GM10248 (cell line): ENCODE results near the gene SLC25A45.

ENCODE experiments used
- CTCF ChIA-PET: fragments of 300-600 bp; sonication (Branson Sonifier 250); formaldehyde crosslinking; extraction: SDS; loops from one replicate; lab custom pipeline; 2021; ENCODE audit warnings: antibody characterized with exemption; lab: Yijun Ruan, JAX
- POLR2A ChIA-PET: fragments of 350-650 bp; sonication (Branson Sonifier 250); formaldehyde crosslinking; extraction: SDS; loops from one replicate; lab custom pipeline; 2020; ENCODE audit warnings: antibody characterized with exemption; lab: Yijun Ruan, JAX
- DNase-seq: peaks from one replicate; pipeline ENCODE4 v3.0.0; 2012; ENCODE audit errors: extremely low spot score
- CTCF ChIP-seq: IDR thresholded peaks from 2 replicates; pipeline ENCODE4 v1.5.1; 2012; ENCODE audit warnings: mild to moderate bottlenecking, low read depth; ENCODE audit errors: extremely low read depth, missing control alignments, control extremely low read depth

Gene SLC25A45

GRCh38 chr11:65428578-65429067 is 46.2 kb upstream of the SLC25A45 start:
- no peak for DNase-seq
- ChIA-PET CTCF (no interaction called here), POLR2A (interaction anchor here (0.5 to 1.1 kb wide), 4 partner anchors 9 to 80 kb away, joined by 3 to 7 read pairs (median 4); no protein-coding TSS in a partner anchor)
- TF ChIP-seq CTCF = no peak

- no peak for TF ChIP-seq CTCF
- ChIA-PET POLR2A (interaction anchor here (0.6 to 14.7 kb wide), 3 partner anchors 8 to 71 kb away, joined by 3 to 620 read pairs (median 5); partner anchors contain the start of gene MALAT1), CTCF (no interaction called here)
- DNase-seq = no peak
Measured at GRCh38 chr11:65427691-65428577, 45.5 kb upstream of the SLC25A45 start.

- TF ChIP-seq CTCF = no peak
- ChIA-PET POLR2A (interaction anchor here (0.5 to 14.7 kb wide), 4 partner anchors 15 to 1471 kb away, joined by 3 to 620 read pairs (median 3); partner anchors contain the start of gene MALAT1), CTCF (no interaction called here)
Measured at GRCh38 chr11:65426839-65427690, 44.6 kb upstream of the SLC25A45 start.

DNA sequence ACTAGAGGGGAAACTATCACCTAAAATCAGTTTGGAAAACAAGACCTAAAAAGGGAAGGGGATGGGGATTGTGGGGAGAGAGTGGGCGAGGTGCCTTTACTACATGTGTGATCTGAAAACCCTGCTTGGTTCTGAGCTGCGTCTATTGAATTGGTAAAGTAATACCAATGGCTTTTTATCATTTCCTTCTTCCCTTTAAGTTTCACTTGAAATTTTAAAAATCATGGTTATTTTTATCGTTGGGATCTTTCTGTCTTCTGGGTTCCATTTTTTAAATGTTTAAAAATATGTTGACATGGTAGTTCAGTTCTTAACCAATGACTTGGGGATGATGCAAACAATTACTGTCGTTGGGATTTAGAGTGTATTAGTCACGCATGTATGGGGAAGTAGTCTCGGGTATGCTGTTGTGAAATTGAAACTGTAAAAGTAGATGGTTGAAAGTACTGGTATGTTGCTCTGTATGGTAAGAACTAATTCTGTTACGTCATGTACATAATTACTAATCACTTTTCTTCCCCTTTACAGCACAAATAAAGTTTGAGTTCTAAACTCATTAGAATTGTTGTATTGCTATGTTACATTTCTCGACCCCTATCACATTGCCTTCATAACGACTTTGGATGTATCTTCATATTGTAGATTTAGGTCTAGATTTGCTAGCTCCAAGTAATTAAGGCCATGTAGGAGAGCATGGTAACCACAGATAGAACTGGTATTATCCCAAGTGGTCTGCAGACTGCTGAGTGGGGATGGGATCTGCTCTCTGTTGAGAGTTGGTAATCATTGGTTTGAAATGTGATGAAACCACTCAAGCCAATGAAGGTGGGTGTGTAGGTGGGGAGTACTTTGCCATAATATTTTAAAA is 43.8 kb upstream of the SLC25A45 start:
- ChIA-PET CTCF (no interaction called here), POLR2A (interaction anchor here (0.6 to 14.7 kb wide), 7 partner anchors 10 to 121 kb away, joined by 3 to 620 read pairs (median 4); partner anchors contain the start of gene MALAT1)
- no peak for TF ChIP-seq CTCF
- no peak for DNase-seq

More at GRCh38 chr11:65426839-65427690, 44.6 kb upstream of the SLC25A45 start:
- no peak for DNase-seq

DNA sequence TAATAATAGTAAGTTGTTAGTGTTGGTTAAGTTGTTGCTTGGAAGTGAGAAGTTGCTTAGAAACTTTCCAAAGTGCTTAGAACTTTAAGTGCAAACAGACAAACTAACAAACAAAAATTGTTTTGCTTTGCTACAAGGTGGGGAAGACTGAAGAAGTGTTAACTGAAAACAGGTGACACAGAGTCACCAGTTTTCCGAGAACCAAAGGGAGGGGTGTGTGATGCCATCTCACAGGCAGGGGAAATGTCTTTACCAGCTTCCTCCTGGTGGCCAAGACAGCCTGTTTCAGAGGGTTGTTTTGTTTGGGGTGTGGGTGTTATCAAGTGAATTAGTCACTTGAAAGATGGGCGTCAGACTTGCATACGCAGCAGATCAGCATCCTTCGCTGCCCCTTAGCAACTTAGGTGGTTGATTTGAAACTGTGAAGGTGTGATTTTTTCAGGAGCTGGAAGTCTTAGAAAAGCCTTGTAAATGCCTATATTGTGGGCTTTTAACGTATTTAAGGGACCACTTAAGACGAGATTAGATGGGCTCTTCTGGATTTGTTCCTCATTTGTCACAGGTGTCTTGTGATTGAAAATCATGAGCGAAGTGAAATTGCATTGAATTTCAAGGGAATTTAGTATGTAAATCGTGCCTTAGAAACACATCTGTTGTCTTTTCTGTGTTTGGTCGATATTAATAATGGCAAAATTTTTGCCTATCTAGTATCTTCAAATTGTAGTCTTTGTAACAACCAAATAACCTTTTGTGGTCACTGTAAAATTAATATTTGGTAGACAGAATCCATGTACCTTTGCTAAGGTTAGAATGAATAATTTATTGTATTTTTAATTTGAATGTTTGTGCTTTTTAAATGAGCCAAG is 42.9 kb upstream of the SLC25A45 start:
- CTCF ChIA-PET = interaction anchor here (1.5 kb wide), 1 partner anchor 9 kb away, joined by 6 read pairs; no protein-coding TSS in a partner anchor
- POLR2A ChIA-PET = interaction anchor here (0.6 to 14.7 kb wide), 14 partner anchors 9 to 465 kb away, joined by 3 to 620 read pairs (median 4); partner anchors contain the start of genes CCDC85B and MALAT1
- DNase-seq = no peak
- TF ChIP-seq CTCF = no peak
